Immature natural killer cell (primary cell): Measurements from ENCODE around the gene STX3. TPM values are rescaled to one million over a fixed set of nuclear protein-coding genes. Genes with fewer than 3 reads are reported as not detected.
A peak's percentile ranks its signal among the peaks of the same experiment; 100 is the strongest.

Experiments used
- DNase-seq, 3 donors: peaks; one replicate each; pipeline ENCODE4 v3.0.0; 2022; ENCODE audit warnings: mixed read lengths in 1 of 3
- H3K27ac Mint-ChIP-seq, 6 donors: one replicate each; pipeline ENCODE4 v1.8.0; 2020; ENCODE audit warnings: mixed read lengths in 6 of 6, mild to moderate bottlenecking in 5 of 6, inconsistent platforms in 4 of 6, moderate library complexity in 3 of 6
- H3K27me3 Mint-ChIP-seq, 3 donors: one replicate each; pipeline ENCODE4 v1.8.0; 2020 to 2021; ENCODE audit warnings: low read depth in 3 of 3, mild to moderate bottlenecking in 3 of 3, mixed read lengths in 3 of 3, moderate library complexity in 3 of 3, inconsistent platforms in 1 of 3
- H3K36me3 Mint-ChIP-seq, 3 donors: one replicate each; pipeline ENCODE4 v1.8.0; 2020; ENCODE audit warnings: mixed read lengths in 3 of 3, inconsistent platforms in 2 of 3, mild to moderate bottlenecking in 2 of 3
- H3K4me1 Mint-ChIP-seq, 2 donors: one replicate each; pipeline ENCODE4 v1.8.0; 2020; ENCODE audit warnings: inconsistent platforms in 2 of 2, mild to moderate bottlenecking in 2 of 2, mixed read lengths in 2 of 2, moderate library complexity in 1 of 2
- H3K4me3 Mint-ChIP-seq, 5 donors: one replicate each; pipeline ENCODE4 v1.8.0; 2020; ENCODE audit warnings: mild to moderate bottlenecking in 5 of 5, mixed read lengths in 5 of 5, inconsistent platforms in 3 of 5, moderate library complexity in 3 of 5
- H3K9me3 Mint-ChIP-seq, 6 donors: one replicate each; pipeline ENCODE4 v1.8.0; 2020; ENCODE audit warnings: mild to moderate bottlenecking in 6 of 6, mixed read lengths in 6 of 6, inconsistent platforms in 4 of 6, moderate library complexity in 3 of 6
- polyA plus RNA-seq, 3 donors: library from polyadenylated mRNA; unstranded; fragments of 300-500 nt; fragmentation: Illumina TruSeq; gene quantifications; one replicate each; pipeline ENCODE4 v1.2.3, GENCODE V29; 2021

The STX3 gene
- polyA plus RNA-seq = 1 to 10 TPM; 3.1 to 9.6 (median 7.0) TPM

DNA sequence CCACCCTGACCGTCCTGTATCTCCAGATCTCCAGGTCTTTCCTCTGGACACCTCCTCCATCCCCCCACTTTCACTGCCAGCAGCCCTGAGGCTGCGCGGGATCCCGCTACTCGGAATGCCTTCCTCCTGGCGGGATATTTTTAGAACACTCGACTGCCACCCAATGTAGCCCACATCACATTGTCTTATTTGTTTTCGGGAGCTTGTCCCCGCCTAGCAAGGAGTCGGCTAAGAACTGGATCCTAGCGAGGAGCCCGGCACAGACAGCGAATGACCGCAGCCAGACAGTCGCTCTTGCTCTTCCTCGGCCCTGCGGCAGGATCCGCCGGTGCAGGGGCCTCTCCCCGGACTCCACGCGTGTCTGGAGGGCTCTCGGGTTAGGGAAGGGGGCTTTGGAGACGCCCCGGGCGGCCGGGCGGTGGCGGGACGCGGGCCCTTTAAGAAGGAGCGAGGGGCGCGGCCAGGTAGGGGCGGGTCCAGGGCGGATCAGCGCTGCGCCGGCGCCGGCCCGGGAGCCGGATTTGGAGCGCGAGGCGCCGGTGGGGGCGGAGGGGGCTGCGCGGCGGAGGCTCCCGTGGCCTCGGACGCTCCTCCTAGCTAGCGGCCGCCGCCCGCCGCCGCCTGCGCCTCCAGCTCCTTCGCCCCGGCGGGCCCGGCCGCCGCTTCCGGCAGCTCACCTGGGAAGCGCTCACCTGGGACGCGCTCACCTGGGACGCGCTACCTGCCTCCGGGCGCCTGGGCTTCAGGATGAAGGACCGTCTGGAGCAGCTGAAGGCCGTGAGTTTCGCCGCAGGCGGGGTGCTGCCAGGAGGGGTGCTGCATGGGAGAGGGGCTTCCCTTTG, at the start of gene STX3:
Gene STX3, plus strand, starts transcription at position 518 of the 842 bp plus-strand sequence. Its CDS starts 230 bp downstream, at position 748.
- Mint-ChIP-seq H3K4me1 (peaks cover 29 to 38% of the 10 kb centered on the region in 2 donors), H3K36me3 (no peaks in the 10 kb centered on the region), H3K27ac (peak within 1 kb of the TSS; percentile 71 to 86 (median 81)), H3K9me3 (no peaks in the 10 kb centered on the region), H3K4me3 (peak within 1 kb of the TSS; percentile 90 to 98 (median 93)), H3K27me3 (peaks cover 2 to 5% (median 2%) of the 10 kb centered on the region in 3 donors)
- DNase-seq = peak; percentile 60 to 67 (median 65)

- no peak overlapping the region for H3K4me3 Mint-ChIP-seq
- DNase-seq = no peak
- no peaks in the 10 kb centered on the region for H3K4me1 Mint-ChIP-seq
- H3K27me3 Mint-ChIP-seq = peaks cover 5 to 6% (median 6%) of the 10 kb centered on the region in 3 donors
- no peak overlapping the region for H3K27ac Mint-ChIP-seq
- no peaks in the 10 kb centered on the region for H3K9me3 Mint-ChIP-seq
- no peaks in the 10 kb centered on the region for H3K36me3 Mint-ChIP-seq
Measured at GRCh38 chr11:59706518-59707285, 48.5 kb upstream of the STX3 start.

DNA sequence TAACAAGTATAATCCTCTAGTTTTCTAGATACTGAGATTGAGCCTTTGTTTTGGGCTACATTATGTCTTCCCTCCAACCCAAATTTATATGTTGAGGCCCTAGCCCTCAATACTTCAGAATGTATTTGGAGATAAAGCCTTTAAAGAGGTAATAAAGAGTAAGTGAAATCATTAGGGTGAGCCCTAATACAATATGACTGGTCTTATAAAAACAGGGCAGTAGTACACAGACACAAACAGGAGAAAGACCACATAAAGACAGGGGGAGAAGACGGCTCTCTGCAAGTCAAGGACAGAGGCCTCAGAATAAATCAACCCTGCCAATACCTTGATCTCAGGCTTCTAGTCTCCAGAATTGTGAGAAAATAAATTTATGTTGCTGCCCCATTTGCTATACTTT, 47.8 kb upstream of the STX3 start:
- H3K4me1 Mint-ChIP-seq = no peaks in the 10 kb centered on the region
- no peak overlapping the region for H3K27ac Mint-ChIP-seq
- no peak for DNase-seq
- H3K36me3 Mint-ChIP-seq = no peaks in the 10 kb centered on the region
- no peak overlapping the region for H3K4me3 Mint-ChIP-seq
- H3K27me3 Mint-ChIP-seq = peaks cover 3 to 6% (median 5%) of the 10 kb centered on the region in 3 donors
- no peaks in the 10 kb centered on the region for H3K9me3 Mint-ChIP-seq

- DNase-seq = no peak
- H3K4me1 Mint-ChIP-seq = no peaks in the 10 kb centered on the region
- H3K9me3 Mint-ChIP-seq = no peaks in the 10 kb centered on the region
- H3K4me3 Mint-ChIP-seq = no peak overlapping the region
- no peak overlapping the region for H3K27ac Mint-ChIP-seq
- peaks cover 0 to 7% (median 6%) of the 10 kb centered on the region in 3 donors for H3K27me3 Mint-ChIP-seq
- H3K36me3 Mint-ChIP-seq = no peaks in the 10 kb centered on the region
Measured at GRCh38 chr11:59708537-59708936, 46.6 kb upstream of the STX3 start.

GRCh38 chr11:59710136-59710847, 44.9 kb upstream of the STX3 start:
- H3K4me3 Mint-ChIP-seq = no peak overlapping the region
- no peaks in the 10 kb centered on the region for H3K4me1 Mint-ChIP-seq
- no peak for DNase-seq
- H3K27me3 Mint-ChIP-seq = peaks cover 3 to 7% (median 6%) of the 10 kb centered on the region in 3 donors
- H3K27ac Mint-ChIP-seq = no peak overlapping the region
- H3K9me3 Mint-ChIP-seq = no peaks in the 10 kb centered on the region
- no peaks in the 10 kb centered on the region for H3K36me3 Mint-ChIP-seq

- peaks cover 6 to 7% (median 6%) of the 10 kb centered on the region in 3 donors for H3K27me3 Mint-ChIP-seq
- H3K27ac Mint-ChIP-seq = no peak within 1 kb of the TSS
- H3K36me3 Mint-ChIP-seq = no peaks in the 10 kb centered on the region
- H3K4me3 Mint-ChIP-seq = no peak within 1 kb of the TSS
- DNase-seq = no peak
- no peaks in the 10 kb centered on the region for H3K9me3 Mint-ChIP-seq
- H3K4me1 Mint-ChIP-seq = no peaks in the 10 kb centered on the region
Measured at GRCh38 chr11:59713745-59714144, 41.4 kb upstream of the STX3 start, which contains the start of gene OR10V1. OR10V1 (minus strand) TSS chr11:59713845; CDS start chr11:59713845, 0 bp downstream.

GRCh38 chr11:59716051-59716450, 39.1 kb upstream of the STX3 start:
- no peaks in the 10 kb centered on the region for H3K4me1 Mint-ChIP-seq
- no peak for DNase-seq
- H3K9me3 Mint-ChIP-seq = no peaks in the 10 kb centered on the region
- no peak overlapping the region for H3K4me3 Mint-ChIP-seq
- H3K27ac Mint-ChIP-seq = no peak overlapping the region
- H3K36me3 Mint-ChIP-seq = no peaks in the 10 kb centered on the region
- H3K27me3 Mint-ChIP-seq = peaks cover 6 to 7% (median 6%) of the 10 kb centered on the region in 3 donors

DNA sequence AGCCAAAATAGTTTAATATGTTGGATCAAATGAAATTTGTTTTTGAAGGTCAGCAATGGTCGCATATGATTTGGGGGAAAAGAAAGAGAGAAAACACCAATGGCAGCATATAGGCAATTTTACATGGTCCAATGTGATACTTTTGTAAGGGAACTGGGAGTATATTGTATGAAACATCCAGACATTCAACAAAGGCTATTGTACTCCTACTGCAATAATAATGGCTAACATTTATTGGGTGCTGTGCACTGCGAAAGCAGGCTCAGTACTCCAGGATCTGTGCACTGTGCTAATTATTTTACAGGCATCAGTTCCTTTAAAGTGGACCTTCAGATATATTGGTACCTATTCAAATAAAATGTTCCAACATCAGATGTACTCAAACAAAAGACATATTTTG, 35.6 kb upstream of the STX3 start:
- no peaks in the 10 kb centered on the region for H3K36me3 Mint-ChIP-seq
- H3K27ac Mint-ChIP-seq = no peak overlapping the region
- no peaks in the 10 kb centered on the region for H3K9me3 Mint-ChIP-seq
- H3K4me3 Mint-ChIP-seq = no peak overlapping the region
- no peak for DNase-seq
- no peaks in the 10 kb centered on the region for H3K4me1 Mint-ChIP-seq
- peaks cover 2 to 18% (median 6%) of the 10 kb centered on the region in 3 donors for H3K27me3 Mint-ChIP-seq

DNA sequence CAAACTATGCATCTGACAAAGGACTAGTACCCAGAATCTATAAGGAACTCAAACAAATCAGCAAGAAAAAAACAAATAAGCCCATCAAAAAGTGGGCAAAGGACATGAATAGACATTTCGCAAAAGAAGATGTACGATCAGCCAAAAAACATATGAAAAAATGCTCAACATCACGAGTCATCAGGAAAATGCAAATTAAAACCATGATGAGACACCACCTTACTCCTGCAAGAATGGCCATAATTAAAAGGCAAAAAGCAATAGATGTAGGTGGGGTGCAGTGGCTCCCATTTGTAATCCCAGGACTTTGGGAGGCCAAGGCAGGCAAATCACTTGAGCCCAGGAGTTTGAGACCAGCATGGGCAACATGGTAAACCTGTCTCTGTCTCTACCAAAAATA, 31.1 kb upstream of the STX3 start:
- DNase-seq = no peak
- H3K36me3 Mint-ChIP-seq = no peaks in the 10 kb centered on the region
- no peak overlapping the region for H3K4me3 Mint-ChIP-seq
- H3K9me3 Mint-ChIP-seq = no peaks in the 10 kb centered on the region
- peaks cover 2 to 16% (median 4%) of the 10 kb centered on the region in 3 donors for H3K27me3 Mint-ChIP-seq
- H3K4me1 Mint-ChIP-seq = peaks cover 13 to 15% of the 10 kb centered on the region in 2 donors
- no peak overlapping the region for H3K27ac Mint-ChIP-seq

- peaks cover 17 to 19% of the 10 kb centered on the region in 2 donors for H3K4me1 Mint-ChIP-seq
- H3K27me3 Mint-ChIP-seq = peaks cover 0 to 7% (median 4%) of the 10 kb centered on the region in 3 donors
- H3K4me3 Mint-ChIP-seq = no peak overlapping the region
- H3K9me3 Mint-ChIP-seq = peaks cover 0 to 3% (median 0%) of the 10 kb centered on the region in 6 donors
- no peak for DNase-seq
- no peaks in the 10 kb centered on the region for H3K36me3 Mint-ChIP-seq
- peak overlapping the region in 2 of 6 donors; percentile 25 to 62 for H3K27ac Mint-ChIP-seq
Measured at GRCh38 chr11:59727426-59727825, 27.8 kb upstream of the STX3 start.

- DNase-seq = no peak
- Mint-ChIP-seq H3K27me3 (peaks cover 0 to 6% (median 4%) of the 10 kb centered on the region in 3 donors), H3K36me3 (no peaks in the 10 kb centered on the region), H3K4me3 (peak overlapping the region in 2 of 5 donors; percentile 14 to 46), H3K27ac (peak overlapping the region; percentile 73 to 89 (median 80)), H3K4me1 (peaks cover 17 to 19% of the 10 kb centered on the region in 2 donors), H3K9me3 (peaks cover 0 to 3% (median 0%) of the 10 kb centered on the region in 6 donors)
Measured at GRCh38 chr11:59728154-59728553, 27.0 kb upstream of the STX3 start.

GRCh38 chr11:59728913-59729312, 26.3 kb upstream of the STX3 start:
- Mint-ChIP-seq H3K9me3 (peaks cover 0 to 3% (median 0%) of the 10 kb centered on the region in 6 donors), H3K36me3 (no peaks in the 10 kb centered on the region), H3K4me1 (peaks cover 17 to 19% of the 10 kb centered on the region in 2 donors), H3K4me3 (peak overlapping the region in 4 of 5 donors; percentile 17 to 55 (median 22)), H3K27ac (peak overlapping the region; percentile 73 to 94 (median 85)), H3K27me3 (peaks cover 0 to 4% (median 2%) of the 10 kb centered on the region in 3 donors)
- peak; percentile 51 to 71 (median 61) for DNase-seq

GRCh38 chr11:59729834-59730233, 25.3 kb upstream of the STX3 start:
- peaks cover 0 to 3% (median 0%) of the 10 kb centered on the region in 6 donors for H3K9me3 Mint-ChIP-seq
- H3K27ac Mint-ChIP-seq = peak overlapping the region in 1 of 6 donors; percentile 81
- DNase-seq = no peak
- H3K4me1 Mint-ChIP-seq = peaks cover 17 to 19% of the 10 kb centered on the region in 2 donors
- no peak overlapping the region for H3K4me3 Mint-ChIP-seq
- no peaks in the 10 kb centered on the region for H3K36me3 Mint-ChIP-seq
- H3K27me3 Mint-ChIP-seq = peaks cover 0 to 4% (median 2%) of the 10 kb centered on the region in 3 donors
